H1 (cell line): Measurements from ENCODE around the gene PAX7. TPM values are rescaled to one million over a fixed set of nuclear protein-coding genes. Genes with fewer than 3 reads are reported as not detected.

Experiments
- CTCF ChIA-PET: fragments of 300-600 bp; sonication (Branson Sonifier 250); formaldehyde crosslinking; loops from one replicate; lab custom pipeline; 2021; ENCODE audit not compliant: partially characterized antibody; lab: Charles Lee
- POLR2A ChIA-PET: fragments of 300-600 bp; sonication (Branson Sonifier 250); formaldehyde crosslinking; loops from one replicate; lab custom pipeline; 2021; ENCODE audit warnings: inconsistent platforms; ENCODE audit not compliant: partially characterized antibody; lab: Charles Lee
- DNase-seq, 2 experiments: peaks; one replicate each; pipeline versions ENCODE4 v3.0.0 to v3.0.0-alpha.2; 2010 to 2022; ENCODE audit warnings: low spot score in 2 of 2, low read depth in 1 of 2, mixed read lengths in 1 of 2
- FAIRE-seq: peaks from 2 replicates; lab custom pipeline; 2011; peaks lifted over from hg19 to GRCh38; lab: Jason Lieb, UNC
- H2AFZ ChIP-seq: 2 replicates; pipeline ENCODE4 v1.8.1; 2012; ENCODE audit warnings: low read length, inconsistent platforms
- H2AK5ac ChIP-seq: 2 replicates; pipeline ENCODE4 v1.6.1; 2013; ENCODE audit warnings: low read depth, low read length
- H2BK120ac ChIP-seq: replicated peaks from 2 replicates; pipeline ENCODE3; 2013; ENCODE audit warnings: low read depth, low read length, inconsistent platforms
- H2BK12ac ChIP-seq: 2 replicates; pipeline ENCODE4 v1.6.1; 2013; ENCODE audit warnings: low read depth, low read length
- H2BK15ac ChIP-seq: 2 replicates; pipeline ENCODE4 v1.6.1; 2013; ENCODE audit warnings: low read length
- H2BK20ac ChIP-seq: 2 replicates; pipeline ENCODE4 v1.6.1; 2013; ENCODE audit warnings: low read length
- H2BK5ac ChIP-seq: 2 replicates; pipeline ENCODE4 v1.6.1; 2013; ENCODE audit warnings: low read depth, low read length
- H3K14ac ChIP-seq: 2 replicates; pipeline ENCODE4 v1.6.1; 2013; ENCODE audit warnings: inconsistent platforms; ENCODE audit not compliant: insufficient read length
- H3K18ac ChIP-seq: 2 replicates; pipeline ENCODE4 v1.6.1; 2013; ENCODE audit warnings: low read length; ENCODE audit errors: extremely low read depth
- H3K23ac ChIP-seq: 2 replicates; pipeline ENCODE4 v1.6.1; 2013; ENCODE audit warnings: inconsistent platforms; ENCODE audit not compliant: insufficient read length
- H3K23me2 ChIP-seq: 2 replicates; pipeline ENCODE4 v1.6.1; 2013; ENCODE audit warnings: low read depth, low read length
- H3K27ac ChIP-seq: 2 replicates; pipeline ENCODE4 v1.6.1; 2011; ENCODE audit warnings: low read depth, low read length, inconsistent platforms
- H3K27me3 ChIP-seq, 4 experiments: replicated peaks in 1 of 4; 1 replicate in 1 of 4; 2 replicates in 3 of 4; pipeline versions ENCODE4 v1.6.1 to v1.8.1; 2011 to 2013; ENCODE audit warnings: low read length in 3 of 4, mild to moderate bottlenecking in 3 of 4, inconsistent platforms in 2 of 4, mixed read lengths in 2 of 4, moderate library complexity in 1 of 4; ENCODE audit not compliant: control insufficient read depth in 3 of 4, insufficient read depth in 3 of 4; ENCODE audit errors: extremely low read depth in 1 of 4
- H3K36me3 ChIP-seq, 4 experiments: 2 replicates each; pipeline versions ENCODE4 v1.6.1 to v1.8.1; 2011 to 2013; ENCODE audit warnings: mild to moderate bottlenecking in 4 of 4, low read length in 3 of 4, moderate library complexity in 2 of 4, control low read depth in 1 of 4, inconsistent platforms in 1 of 4; ENCODE audit not compliant: insufficient read depth in 4 of 4, control insufficient read depth in 2 of 4
- H3K4ac ChIP-seq: replicated peaks from 2 replicates; pipeline ENCODE3; 2013; ENCODE audit warnings: low read length, low read depth, mixed read lengths, inconsistent platforms; ENCODE audit not compliant: insufficient read length
- H3K4me1 ChIP-seq, 4 experiments: replicated peaks in 1 of 4; 1 replicate in 1 of 4; 2 replicates in 3 of 4; pipeline versions ENCODE4 v1.6.1 to v1.8.1; 2011 to 2013; ENCODE audit warnings: low read length in 3 of 4, inconsistent platforms in 2 of 4, mixed read lengths in 1 of 4; ENCODE audit not compliant: insufficient read depth in 4 of 4, control insufficient read depth in 3 of 4
- H3K4me2 ChIP-seq, 2 experiments: 2 replicates each; pipeline versions ENCODE4 v1.6.1 to v1.8.1; 2011 to 2013; ENCODE audit warnings: low read depth in 2 of 2, low read length in 2 of 2, control low read depth in 1 of 2, inconsistent platforms in 1 of 2, mild to moderate bottlenecking in 1 of 2; ENCODE audit not compliant: insufficient read depth in 1 of 2
- H3K4me3 ChIP-seq, 4 experiments: fragments of 200-600, 300-600 bp in 1 of 4; sonication (generic), shearing (Covaris generic), sonication (Bioruptor Twin) in 1 of 4; 2 replicates each; pipeline versions ENCODE4 v1.5.1 to v1.8.1; 2011 to 2016; ENCODE audit warnings: low read length in 4 of 4, low read depth in 3 of 4, control low read depth in 2 of 4, inconsistent platforms in 2 of 4, mild to moderate bottlenecking in 2 of 4, mixed read lengths in 1 of 4, moderate library complexity in 1 of 4; ENCODE audit not compliant: insufficient read depth in 2 of 4; ENCODE audit errors: extremely low read depth in 1 of 4
- H3K56ac ChIP-seq: replicated peaks from 2 replicates; pipeline ENCODE3; 2013; ENCODE audit warnings: low read depth, mild to moderate bottlenecking, mixed read lengths, low read length, inconsistent platforms; ENCODE audit not compliant: insufficient read length
- H3K79me1 ChIP-seq: 2 replicates; pipeline ENCODE4 v1.6.1; 2013; ENCODE audit warnings: low read depth, low read length, control low read depth
- H3K79me2 ChIP-seq, 2 experiments: 2 replicates each; pipeline versions ENCODE4 v1.6.1 to v1.8.1; 2012 to 2013; ENCODE audit warnings: low read length in 2 of 2, mild to moderate bottlenecking in 2 of 2, inconsistent platforms in 1 of 2; ENCODE audit not compliant: insufficient read depth in 2 of 2, control insufficient read depth in 1 of 2
- H3K9ac ChIP-seq, 4 experiments: replicated peaks in 1 of 4; 1 replicate in 1 of 4; 2 replicates in 3 of 4; pipeline versions ENCODE4 v1.6.1 to v1.8.1; 2011 to 2013; ENCODE audit warnings: low read depth in 3 of 4, low read length in 3 of 4, control low read depth in 2 of 4, mild to moderate bottlenecking in 2 of 4, moderate library complexity in 2 of 4, inconsistent platforms in 1 of 4; ENCODE audit errors: extremely low read depth in 1 of 4
- H3K9me3 ChIP-seq, 2 experiments: 2 replicates each; pipeline versions ENCODE4 v1.6.1 to v1.8.1; 2012 to 2013; ENCODE audit warnings: mild to moderate bottlenecking in 2 of 2, moderate library complexity in 2 of 2, control low read depth in 1 of 2, inconsistent platforms in 1 of 2, low read depth in 1 of 2, low read length in 1 of 2, mixed read lengths in 1 of 2; ENCODE audit not compliant: insufficient read depth in 2 of 2
- H4K20me1 ChIP-seq, 2 experiments: replicated peaks in 1 of 2; 2 replicates each; pipeline versions ENCODE3 to v1.8.1; 2011 to 2013; ENCODE audit warnings: inconsistent platforms in 2 of 2, low read length in 2 of 2, mild to moderate bottlenecking in 1 of 2; ENCODE audit not compliant: insufficient read depth in 2 of 2, control insufficient read depth in 1 of 2
- H4K5ac ChIP-seq: 2 replicates; pipeline ENCODE4 v1.6.1; 2013; ENCODE audit warnings: low read length, low read depth, mixed read lengths, inconsistent platforms; ENCODE audit not compliant: insufficient read length
- H4K8ac ChIP-seq: 2 replicates; pipeline ENCODE4 v1.8.0; 2013; ENCODE audit warnings: mild to moderate bottlenecking, moderate library complexity, low read length, inconsistent platforms; ENCODE audit not compliant: insufficient read depth; ENCODE audit errors: extremely low read depth
- H4K91ac ChIP-seq: replicated peaks from 2 replicates; pipeline ENCODE3; 2013; ENCODE audit warnings: low read length, mixed read lengths, inconsistent platforms; ENCODE audit not compliant: insufficient read length
- CEBPB ChIP-seq: IDR thresholded peaks from 2 replicates; pipeline ENCODE4 v1.6.1; 2012; ENCODE audit warnings: low read depth, low read length
- CHD1 ChIP-seq: IDR thresholded peaks from 2 replicates; pipeline ENCODE4 v1.6.1; 2012; ENCODE audit warnings: low read depth, low read length, improper control_type of control experiment
- GTF2F1 ChIP-seq: IDR thresholded peaks from 2 replicates; pipeline ENCODE4 v1.6.1; 2012; ENCODE audit warnings: low read depth, low read length, improper control_type of control experiment, borderline replicate concordance
- JUN ChIP-seq: IDR thresholded peaks from 2 replicates; pipeline ENCODE4 v1.6.1; 2011; ENCODE audit warnings: low read depth, mild to moderate bottlenecking, improper control_type of control experiment, low read length
- PHF8 ChIP-seq: fragments of 200-600 bp; sonication (generic); conservative IDR thresholded peaks from 2 replicates; pipeline ENCODE4 v1.7.1; 2012; ENCODE audit warnings: low read depth, mild to moderate bottlenecking, inconsistent platforms, low read length, moderate library complexity
- POLR2AphosphoS5 ChIP-seq: IDR thresholded peaks from 2 replicates; pipeline ENCODE4 v1.6.1; 2011; ENCODE audit warnings: low read depth, low read length
- TBP ChIP-seq: IDR thresholded peaks from 2 replicates; pipeline ENCODE4 v1.6.1; 2011; ENCODE audit warnings: low read depth, low read length, improper control_type of control experiment
- ZNF274 ChIP-seq: IDR thresholded peaks from 2 replicates; pipeline ENCODE4 v1.7.0; 2012; ENCODE audit warnings: low read length, borderline replicate concordance; ENCODE audit errors: extremely low read depth
- WGBS, 2 experiments: shearing (Covaris generic) in 1 of 2; methylation state at CpG; one replicate each; pipeline versions ENCODE4 v1.1.6 to v1.1.7; 2013 to 2015; ENCODE audit warnings: low lambda C conversion rate in 2 of 2, mixed read lengths in 2 of 2, inconsistent platforms in 1 of 2, low coverage in 1 of 2, missing lambda C conversion rate in 1 of 2; ENCODE audit not compliant: insufficient replicate concordance in 2 of 2, insufficient coverage in 1 of 2, insufficient read length in 1 of 2; ENCODE audit errors: extremely low coverage in 1 of 2, missing lambda C conversion rate in 1 of 2; 5-methylcytosine and 5-hydroxymethylcytosine counted together
- polyA plus RNA-seq, 7 experiments: library from polyadenylated mRNA; depleted of rRNA in 3 of 7; stranded (reverse) in 5 of 7; unstranded in 2 of 7; fragments of >200 nt in 5 of 7; fragments of 200-250 nt in 2 of 7; gene quantifications; 1 replicate in 5 of 7; 2 replicates in 1 of 7; 4 replicates in 1 of 7; pipeline versions ENCODE4 v1.2.1 to v1.2.3, GENCODE V29; 2011 to 2013; ENCODE audit warnings: missing spikeins in 2 of 7, mixed read lengths in 2 of 7
- total RNA-seq: library from RNA; stranded (reverse); fragmentation: NEBNext Ultra II Directional; extraction: Animal tissue kit (Norgen Biotek cat#: 25700); gene quantifications from 2 replicates; pipeline ENCODE4 v1.2.1, GENCODE V29; 2021
- TF ChIP-seq, protein P1 (sequence below): IDR thresholded peaks from 2 replicates; pipeline ENCODE4 v1.6.1; 2012; ENCODE audit warnings: inconsistent platforms

The PAX7 gene
- total and polyA plus RNA-seq, 2 of the 8 experiments (the other 6 are each of a cell fraction or from before 2014, with no cell fraction given) = not detected

GRCh38 chr1:18770799-18771198 is 140.2 kb downstream of the PAX7 start:
- H3K4me1 ChIP-seq = no peaks in the 10 kb centered on the region
- H3K14ac ChIP-seq = no peak overlapping the region
- H3K23me2 ChIP-seq = no peaks in the 10 kb centered on the region
- H4K8ac ChIP-seq = no peak overlapping the region
- H3K79me1 ChIP-seq = no peaks in the 10 kb centered on the region
- H4K20me1 ChIP-seq = peaks cover 0 to 2% of the 10 kb centered on the region in 2 experiments
- H2BK20ac ChIP-seq = no peak overlapping the region
- H3K79me2 ChIP-seq = no peaks in the 10 kb centered on the region
- H3K27ac ChIP-seq = no peak overlapping the region
- H2BK5ac ChIP-seq = no peak overlapping the region
- H2BK15ac ChIP-seq = no peak overlapping the region
- ChIA-PET CTCF (interaction anchor here (0.9 to 1.2 kb wide), 3 partner anchors 19 to 142 kb away, joined by 3 read pairs; no protein-coding TSS in a partner anchor), POLR2A (no interaction called here)
- no peak for FAIRE-seq
- no peak for DNase-seq
- H2BK120ac ChIP-seq = no peak overlapping the region
- H3K9ac ChIP-seq = no peak overlapping the region
- no peak overlapping the region for H3K18ac ChIP-seq
- no peaks in the 10 kb centered on the region for H3K36me3 ChIP-seq
- H3K4me2 ChIP-seq = no peak overlapping the region
- H3K4me3 ChIP-seq = no peak overlapping the region
- no peak overlapping the region for H2AK5ac ChIP-seq
- no peak overlapping the region for H2AFZ ChIP-seq
- H3K4ac ChIP-seq = no peak overlapping the region
- H3K56ac ChIP-seq = no peak overlapping the region
- WGBS, 2 experiments = 71% methylated on average over 5 of the region's 5 CpGs; no CpG with 5 or more reads in 1 of the 2 experiments
- no peak overlapping the region for H3K23ac ChIP-seq
- no peak overlapping the region for H4K5ac ChIP-seq
- H3K27me3 ChIP-seq = peaks cover 0 to 2% (median 0%) of the 10 kb centered on the region in 4 experiments; a peak in 4 of 7 replicates
- no peaks in the 10 kb centered on the region for H3K9me3 ChIP-seq
- no peak overlapping the region for H4K91ac ChIP-seq
- no peak overlapping the region for H2BK12ac ChIP-seq
- TF ChIP-seq ZNF274 (no peak), CEBPB (no peak), TBP (no peak), POLR2AphosphoS5 (no peak), JUN (no peak), CHD1 (no peak), GTF2F1 (no peak), PHF8 (no peak)
- TF ChIP-seq, protein P1, sequence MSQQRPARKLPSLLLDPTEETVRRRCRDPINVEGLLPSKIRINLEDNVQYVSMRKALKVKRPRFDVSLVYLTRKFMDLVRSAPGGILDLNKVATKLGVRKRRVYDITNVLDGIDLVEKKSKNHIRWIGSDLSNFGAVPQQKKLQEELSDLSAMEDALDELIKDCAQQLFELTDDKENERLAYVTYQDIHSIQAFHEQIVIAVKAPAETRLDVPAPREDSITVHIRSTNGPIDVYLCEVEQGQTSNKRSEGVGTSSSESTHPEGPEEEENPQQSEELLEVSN = no peak
